Lower leg skin (tissue), 3 donors: Measurements from ENCODE around the gene WNK2.

Source experiments
- CTCF ChIP-seq, 3 donors: fragments of 450-650 bp; IDR thresholded peaks; one replicate each; pipeline ENCODE4 v1.5.1; 2016; ENCODE audit warnings: antibody characterized with exemption in 3 of 3, mild to moderate bottlenecking in 3 of 3, moderate library complexity in 2 of 3
- POLR2A ChIP-seq, 2 donors: fragments of 450-650 bp; IDR thresholded peaks; one replicate each; pipeline ENCODE4 v1.6.1; 2016 to 2017; ENCODE audit warnings: antibody characterized with exemption in 2 of 2, mild to moderate bottlenecking in 1 of 2, moderate library complexity in 1 of 2

GRCh38 chr9:93298498-93299417 lies 114.8 kb downstream of the WNK2 start:
- TF ChIP-seq CTCF (IDR thresholded peaks at IDR 0.05) (no peak), POLR2A (IDR thresholded peaks at IDR 0.05) (no peak)
